Activated T-cell treated with anti-CD3 and anti-CD28 coated beads for 4 hours (primary cell): ENCODE data around the gene RAB11B.
"Not testable (repeated sequence)": the region's sequence is repeated elsewhere in the genome, so short reads cannot be mapped to it uniquely, and the experiment has no call there.

Experiments used
- DNase-seq: peaks from one replicate; pipeline ENCODE4 v3.0.0-alpha.2; 2020

RAB11B gene

DNA sequence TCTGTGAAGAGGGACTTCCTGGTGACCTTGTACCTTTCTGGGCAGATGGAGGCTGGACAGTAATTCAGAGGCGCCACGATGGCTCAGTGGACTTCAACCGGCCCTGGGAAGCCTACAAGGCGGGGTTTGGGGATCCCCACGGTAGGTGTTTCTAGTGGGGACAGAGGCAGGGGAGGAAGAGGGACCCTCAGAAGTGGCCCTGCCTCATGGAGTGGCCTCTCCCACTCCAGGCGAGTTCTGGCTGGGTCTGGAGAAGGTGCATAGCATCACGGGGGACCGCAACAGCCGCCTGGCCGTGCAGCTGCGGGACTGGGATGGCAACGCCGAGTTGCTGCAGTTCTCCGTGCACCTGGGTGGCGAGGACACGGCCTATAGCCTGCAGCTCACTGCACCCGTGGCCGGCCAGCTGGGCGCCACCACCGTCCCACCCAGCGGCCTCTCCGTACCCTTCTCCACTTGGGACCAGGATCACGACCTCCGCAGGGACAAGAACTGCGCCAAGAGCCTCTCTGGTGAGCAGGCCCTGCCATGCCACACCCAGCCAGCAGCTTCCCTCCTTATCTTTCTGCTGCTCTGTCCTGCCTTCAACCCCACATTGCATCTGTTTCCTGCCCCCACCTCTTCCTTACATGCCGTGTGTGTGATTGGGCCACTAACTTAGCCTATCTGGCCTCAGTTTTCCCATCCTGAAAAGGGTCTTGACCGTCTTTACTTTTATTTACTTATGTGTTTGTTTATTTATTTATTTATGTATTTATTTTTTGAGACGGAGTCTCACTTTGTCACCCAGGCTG, 19.0 kb upstream of the RAB11B start:
- DNase-seq: no peak

DNA sequence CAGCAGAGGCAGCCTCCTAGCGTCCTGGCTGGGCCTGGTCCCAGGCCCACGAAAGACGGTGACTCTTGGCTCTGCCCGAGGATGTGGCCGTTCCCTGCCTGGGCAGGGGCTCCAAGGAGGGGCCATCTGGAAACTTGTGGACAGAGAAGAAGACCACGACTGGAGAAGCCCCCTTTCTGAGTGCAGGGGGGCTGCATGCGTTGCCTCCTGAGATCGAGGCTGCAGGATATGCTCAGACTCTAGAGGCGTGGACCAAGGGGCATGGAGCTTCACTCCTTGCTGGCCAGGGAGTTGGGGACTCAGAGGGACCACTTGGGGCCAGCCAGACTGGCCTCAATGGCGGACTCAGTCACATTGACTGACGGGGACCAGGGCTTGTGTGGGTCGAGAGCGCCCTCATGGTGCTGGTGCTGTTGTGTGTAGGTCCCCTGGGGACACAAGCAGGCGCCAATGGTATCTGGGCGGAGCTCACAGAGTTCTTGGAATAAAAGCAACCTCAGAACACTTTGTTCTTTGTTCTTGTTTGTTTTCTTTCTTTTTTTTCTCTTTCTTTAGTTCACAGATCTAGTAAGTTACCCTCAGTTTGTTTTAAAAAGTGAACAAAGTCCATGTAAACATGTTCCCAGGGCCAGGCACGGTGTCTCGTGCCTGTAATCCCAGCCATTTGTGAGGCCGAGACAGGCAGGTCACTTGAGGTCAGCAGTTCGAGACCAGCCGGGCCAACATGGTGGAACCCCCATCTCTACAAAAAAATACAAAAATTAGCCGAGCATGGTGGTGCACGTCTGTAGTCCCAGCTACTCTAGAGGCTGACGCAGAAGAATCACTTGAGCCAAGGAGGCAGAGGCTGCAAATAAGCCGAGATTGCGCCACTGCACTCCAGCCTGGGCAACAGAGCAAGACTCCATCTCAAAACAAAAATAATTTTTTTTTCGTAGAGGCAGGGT, 16.0 kb upstream of the RAB11B start:
- DNase-seq: no peak

DNA sequence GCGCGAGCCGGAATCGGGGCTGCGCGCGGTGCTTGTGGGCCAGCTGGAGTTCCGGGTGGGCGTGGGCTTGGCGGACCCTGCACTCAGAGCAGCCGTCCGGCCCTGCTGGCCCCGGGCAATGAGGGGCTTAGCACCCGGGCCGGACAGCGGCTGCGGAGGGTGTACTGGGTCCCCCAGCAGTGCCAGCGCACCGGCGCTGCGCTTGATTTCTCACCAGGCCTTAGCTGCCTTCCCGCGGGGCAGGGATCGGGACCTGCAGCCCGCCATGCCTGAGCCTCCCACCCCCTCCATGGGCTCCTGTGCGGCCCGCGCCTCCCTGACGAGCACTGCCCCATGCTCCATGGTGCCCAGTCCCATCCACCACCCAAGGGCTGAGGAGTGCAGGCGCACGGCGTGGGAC, 14.4 kb upstream of the RAB11B start:
- not testable (repeated sequence) for DNase-seq

DNA sequence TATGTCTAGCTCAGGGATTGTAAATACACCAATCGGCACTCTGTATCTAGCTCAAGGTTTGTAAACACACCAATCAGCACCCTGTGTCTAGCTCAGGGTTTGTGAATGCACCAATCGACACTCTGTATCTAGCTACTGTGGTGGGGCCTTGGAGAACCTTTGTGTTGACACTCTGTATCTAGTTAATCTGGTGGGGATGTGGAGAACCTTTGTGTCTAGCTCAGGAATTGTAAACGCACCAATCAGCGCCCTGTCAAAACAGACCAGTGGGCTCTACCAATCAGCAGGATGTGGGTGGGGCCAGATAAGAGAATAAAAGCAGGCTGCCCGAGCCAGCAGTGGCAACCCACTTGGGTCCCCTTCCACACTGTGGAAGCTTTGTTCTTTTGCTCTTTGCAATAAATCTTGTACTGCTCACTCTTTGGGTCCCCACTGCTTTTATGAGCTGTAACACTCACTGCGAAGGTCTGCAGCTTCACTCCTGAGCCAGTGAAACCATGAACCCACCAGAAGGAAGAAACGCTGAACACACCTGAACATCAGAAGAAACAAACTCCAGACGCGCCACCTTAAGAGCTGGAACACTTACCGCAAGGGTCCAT, 13.7 kb upstream of the RAB11B start:
- DNase-seq: not testable (repeated sequence)

DNA sequence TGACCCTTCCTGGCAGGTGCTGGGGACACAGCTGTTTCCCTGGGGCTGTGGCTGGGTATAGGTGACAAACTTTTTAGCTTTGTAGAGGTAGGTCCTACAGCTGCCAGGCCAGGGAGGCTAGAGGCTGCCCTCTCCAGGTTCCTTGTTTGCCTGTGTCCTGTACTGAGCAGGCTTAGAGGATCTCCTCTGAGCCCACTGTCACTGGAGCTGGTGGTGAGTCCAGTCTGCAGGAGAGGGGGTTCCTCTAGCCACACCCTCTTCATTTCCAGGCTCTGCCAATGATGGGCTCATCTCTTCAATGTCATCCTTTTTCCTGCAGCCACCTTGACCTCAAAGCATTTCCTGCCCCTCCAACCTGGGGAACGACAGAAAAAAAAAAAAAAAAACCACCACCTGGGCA, 12.6 kb upstream of the RAB11B start:
- no peak for DNase-seq

DNA sequence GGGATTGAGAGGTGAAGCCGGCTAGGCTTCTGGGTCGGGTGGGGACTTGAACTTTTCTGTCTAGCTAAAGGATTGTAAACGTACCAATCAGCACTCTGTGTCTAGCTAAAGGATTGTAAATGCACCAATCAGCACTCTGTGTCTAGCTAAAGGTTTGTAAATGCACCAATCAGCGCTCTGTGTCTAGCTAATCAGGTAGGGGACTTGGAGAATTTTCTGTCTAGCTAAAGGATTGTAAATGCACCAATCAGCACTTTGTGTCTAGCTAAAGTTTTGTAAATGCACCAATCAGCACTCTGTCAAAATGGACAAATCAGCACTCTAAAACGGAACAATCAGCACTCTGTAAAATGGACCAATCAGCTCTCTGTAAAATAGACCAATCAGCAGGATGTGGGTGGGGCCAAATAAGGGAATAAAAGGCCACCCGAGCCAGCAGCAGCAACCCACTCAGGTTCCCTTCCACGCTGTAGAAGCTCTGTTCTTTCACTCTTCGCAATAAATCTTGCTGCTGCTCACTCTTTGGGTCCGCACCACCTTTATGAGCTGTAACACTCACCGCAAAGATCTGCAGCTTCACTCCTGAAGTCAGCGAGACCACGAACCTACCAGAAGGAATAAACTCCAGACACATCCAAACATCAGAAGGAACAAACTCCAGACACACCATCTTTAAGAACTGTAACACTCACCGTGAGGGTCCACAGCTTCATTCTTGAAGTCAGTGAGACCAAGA, 10.8 kb upstream of the RAB11B start:
- not testable (repeated sequence) for DNase-seq

DNA sequence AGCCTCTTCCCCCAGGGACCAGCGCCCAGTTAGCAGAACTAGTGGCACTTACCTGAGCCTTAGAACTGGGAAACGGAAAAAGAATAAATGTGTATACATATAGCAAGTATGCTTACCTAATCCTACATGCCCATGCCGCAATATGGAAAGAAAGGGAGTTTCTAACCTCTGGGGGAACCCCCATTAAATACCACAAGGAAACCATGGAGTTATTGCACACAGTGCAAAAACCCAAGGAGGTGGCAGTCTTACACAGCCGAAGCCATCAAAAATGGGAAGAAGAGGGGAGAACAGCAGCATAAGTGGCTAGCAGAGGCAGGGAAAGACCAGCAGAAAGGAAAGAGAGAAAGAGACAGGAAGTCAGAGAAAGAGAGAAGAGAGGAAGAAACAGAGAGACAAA, 5.6 kb upstream of the RAB11B start:
- DNase-seq: not testable (repeated sequence)

DNA sequence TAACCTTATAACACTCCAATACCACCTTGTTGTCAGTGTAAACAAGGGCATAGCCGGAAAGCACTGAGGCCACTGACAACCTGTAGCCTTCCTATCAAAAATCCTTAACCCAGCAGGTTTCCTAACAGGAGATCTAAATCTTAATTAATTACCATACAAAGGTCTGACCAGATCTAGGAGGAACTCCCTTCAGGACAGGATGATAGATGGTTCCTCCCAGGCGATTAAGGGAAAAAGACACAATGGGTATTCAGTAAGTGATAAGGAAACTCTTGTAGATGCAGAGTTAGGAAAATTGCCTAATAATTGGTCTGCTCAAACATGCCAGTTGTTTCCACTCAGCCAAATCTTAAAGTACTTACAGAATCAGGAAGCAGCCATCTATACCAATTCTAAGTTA, 5.1 kb upstream of the RAB11B start:
- DNase-seq: not testable (repeated sequence)

DNA sequence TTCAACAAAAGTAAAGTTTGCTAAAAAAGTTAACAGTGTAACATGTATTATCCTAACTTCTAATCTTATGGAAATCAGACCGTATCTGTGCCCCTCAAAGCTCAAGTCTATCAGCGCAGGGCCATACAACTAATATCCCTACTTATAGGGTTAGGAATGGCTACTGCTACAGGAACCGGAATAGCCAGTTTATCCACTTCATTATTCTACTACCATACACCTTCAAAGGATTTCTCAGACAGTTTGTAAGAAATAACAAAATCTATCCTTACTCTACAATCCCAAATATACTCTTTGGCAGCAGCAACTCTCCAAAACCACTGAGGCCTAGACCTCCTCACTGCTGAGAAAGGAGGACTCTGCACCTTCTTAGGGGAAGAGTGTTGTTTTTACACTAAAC, 4.6 kb upstream of the RAB11B start:
- not testable (repeated sequence) for DNase-seq

DNA sequence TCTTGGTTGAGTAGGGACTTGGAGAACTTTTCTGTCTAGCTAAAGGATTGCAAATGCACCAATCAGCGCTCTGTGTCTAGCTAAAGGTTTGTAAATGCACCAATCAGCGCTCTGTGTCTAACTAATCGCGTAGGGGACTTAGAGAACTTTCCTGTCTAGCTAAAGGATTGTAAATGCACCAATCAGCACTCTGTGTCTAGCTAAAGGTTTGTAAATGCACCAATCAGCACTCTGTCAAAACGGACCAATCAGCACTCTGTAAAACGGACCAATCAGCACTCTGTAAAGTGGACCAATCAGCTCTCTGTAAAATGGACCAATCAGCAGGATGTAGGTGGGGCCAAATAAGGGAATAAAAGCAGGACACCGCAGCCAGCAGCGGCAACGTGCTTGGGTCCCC, 3.7 kb upstream of the RAB11B start:
- not testable (repeated sequence) for DNase-seq

DNA sequence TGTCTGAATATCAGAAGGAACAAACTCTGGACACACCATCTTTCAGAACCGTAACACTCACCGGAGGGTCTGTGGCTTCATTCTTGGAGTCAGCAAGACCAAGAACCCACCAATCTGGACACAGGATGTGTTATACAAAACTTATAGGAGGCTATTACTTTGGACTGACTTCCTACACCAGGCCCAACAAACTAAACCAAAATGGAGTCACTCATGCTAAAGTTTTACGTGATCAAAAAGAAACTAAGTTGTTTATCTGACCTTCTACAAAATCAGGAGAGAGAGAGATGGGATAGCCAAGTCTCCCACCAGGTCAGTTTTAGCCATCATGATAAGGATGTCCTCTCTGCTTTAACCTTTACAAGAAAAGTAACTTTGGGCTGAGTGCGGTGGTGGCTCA, 3.2 kb upstream of the RAB11B start:
- DNase-seq: no peak

DNA sequence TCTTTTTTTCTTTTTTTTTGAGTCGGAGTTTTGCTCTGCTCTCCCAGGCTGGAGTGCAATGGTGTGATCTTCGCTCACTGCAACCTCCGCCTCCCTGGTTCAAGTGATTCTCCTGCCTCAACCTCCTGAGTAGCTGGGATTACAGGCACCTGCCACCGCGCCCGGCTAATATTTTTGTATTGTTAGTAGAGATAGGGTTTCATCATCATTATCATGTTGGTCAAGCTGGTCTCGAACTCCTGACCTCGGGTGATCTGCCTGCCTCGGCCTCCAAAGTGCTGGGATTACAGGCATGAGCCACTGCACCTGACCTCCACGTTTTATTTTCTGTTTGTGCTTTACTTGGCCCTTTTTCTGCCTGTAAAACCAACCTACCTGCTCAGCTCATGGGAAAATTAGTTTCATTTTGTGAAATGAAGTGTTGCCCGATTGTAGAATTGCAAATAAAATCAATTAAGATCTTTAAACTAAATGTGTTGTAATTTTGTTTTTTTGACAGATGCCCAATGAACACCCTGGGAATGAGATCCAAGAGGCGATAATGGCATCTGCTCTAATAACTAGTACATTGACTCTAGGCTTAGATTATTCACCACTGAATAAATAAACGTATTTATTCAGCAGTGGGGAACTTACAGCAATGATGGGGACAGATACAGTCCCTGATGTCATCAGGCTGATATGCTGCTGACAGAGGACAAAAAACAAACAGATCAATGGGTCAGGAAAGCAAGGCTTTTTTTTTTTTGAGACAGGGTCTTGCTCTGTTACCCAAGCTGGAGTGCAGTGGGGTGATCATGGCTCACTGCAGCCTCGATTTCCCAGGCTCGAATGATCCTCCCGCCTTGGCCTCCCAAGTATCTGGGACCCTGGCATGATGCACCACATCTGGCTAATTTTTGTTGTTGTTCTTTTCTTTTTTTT, 2.2 kb upstream of the RAB11B start:
- no peak for DNase-seq

DNA sequence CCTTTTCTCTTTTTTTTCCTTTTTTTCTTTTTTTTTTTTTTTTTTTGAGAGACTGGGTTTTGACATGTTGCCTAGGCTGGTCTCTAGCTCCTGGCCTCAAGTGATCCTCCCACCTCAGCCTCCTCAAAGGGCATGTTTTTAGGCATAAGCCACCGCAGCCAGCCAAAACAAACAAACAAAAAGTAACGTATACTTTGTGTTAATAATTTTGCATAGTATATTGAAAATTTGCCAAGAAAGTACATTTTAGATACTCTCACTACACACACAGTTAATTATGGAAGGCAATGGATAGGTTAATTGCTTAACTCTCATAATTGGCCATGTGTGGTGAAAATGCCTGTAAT, 1.6 kb upstream of the RAB11B start:
- DNase-seq: no peak

DNA sequence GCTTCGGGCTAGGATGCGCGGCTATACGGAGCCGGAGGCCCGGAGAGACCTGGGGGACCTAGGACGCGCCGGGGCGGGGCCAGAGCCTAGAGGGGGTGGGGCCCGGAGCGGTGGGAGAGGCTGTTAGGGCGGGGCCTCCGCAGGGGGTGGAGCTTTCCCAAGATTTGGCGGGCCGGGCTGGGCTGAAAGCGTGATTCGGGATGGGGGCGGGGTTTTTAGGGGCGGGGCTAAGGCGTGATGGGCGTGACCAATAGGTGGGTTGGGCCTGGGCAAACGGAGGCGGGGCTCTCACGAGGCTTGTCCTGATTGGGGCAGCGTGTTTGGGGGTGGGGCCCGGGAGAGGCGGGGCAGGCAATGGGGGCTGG, 439 bp downstream of the RAB11B start:
- DNase-seq: peak; percentile 91

DNA sequence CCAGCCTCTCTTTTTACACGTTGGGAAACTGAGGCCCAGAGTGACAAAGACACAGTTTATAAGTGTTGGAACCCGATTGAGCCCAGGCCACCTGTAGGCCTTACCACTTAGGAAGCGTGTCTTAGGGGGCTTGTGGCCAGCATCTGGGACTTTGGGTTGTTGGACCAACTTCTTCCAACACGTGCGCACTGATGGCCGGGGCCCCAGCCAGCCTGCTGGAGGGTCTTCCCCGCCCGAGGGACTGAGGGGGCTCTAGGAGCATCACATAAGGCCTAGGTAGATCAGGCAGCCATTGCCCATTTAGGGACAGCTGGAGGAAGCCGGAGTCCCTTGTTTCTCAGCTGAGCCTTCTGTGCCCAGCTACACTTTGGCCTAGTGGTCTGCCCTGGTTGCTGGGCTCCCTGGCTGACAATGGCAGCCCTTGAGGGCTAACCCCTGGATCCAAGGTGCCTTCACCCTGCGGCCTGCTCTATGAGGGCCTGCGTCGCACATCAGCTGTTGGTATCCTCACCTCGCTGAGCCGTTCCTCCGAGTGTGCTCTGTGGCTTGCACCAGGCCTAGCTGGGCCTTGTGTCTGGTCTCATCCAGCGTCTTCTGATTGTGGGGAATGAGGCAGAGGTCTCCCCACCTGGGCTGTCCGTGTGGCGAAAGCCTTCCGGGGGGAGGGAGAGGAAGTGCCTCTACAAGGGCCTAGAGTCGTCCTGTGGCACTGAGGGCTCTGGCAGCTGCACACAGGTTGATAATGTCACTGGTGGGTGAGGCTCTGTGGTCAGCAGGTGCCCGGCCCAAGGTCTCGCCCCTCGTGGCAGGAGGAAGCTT, 1.2 kb downstream of the RAB11B start:
- no peak for DNase-seq

DNA sequence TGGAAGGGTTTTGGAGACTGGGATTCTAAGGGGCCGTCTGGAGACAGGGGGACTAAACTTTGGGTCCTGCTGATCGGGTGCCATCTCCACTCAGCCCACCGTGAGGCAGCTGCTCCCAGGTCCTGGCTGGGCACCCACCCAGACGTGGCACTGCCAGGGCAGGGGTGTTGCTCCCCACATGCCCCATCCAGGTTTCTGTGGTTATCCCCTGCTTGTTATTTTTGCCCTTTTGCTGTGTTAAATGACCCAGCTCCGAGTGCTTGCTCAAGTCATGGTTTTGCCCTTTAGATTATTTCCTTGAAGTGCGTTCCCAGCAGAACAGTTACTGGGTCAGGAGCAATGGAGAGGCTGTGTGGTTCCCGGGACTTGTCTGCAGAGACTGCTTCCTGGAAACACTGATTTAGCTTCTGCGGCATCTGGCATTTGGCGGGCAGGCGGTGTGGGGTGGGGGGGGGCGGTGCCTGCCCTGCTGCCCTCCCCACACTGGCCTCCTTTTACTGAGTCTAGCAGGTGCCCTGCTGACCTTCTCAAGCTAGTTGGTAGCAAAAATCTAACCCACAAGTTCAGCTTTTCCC, 1.9 kb downstream of the RAB11B start:
- DNase-seq: no peak

DNA sequence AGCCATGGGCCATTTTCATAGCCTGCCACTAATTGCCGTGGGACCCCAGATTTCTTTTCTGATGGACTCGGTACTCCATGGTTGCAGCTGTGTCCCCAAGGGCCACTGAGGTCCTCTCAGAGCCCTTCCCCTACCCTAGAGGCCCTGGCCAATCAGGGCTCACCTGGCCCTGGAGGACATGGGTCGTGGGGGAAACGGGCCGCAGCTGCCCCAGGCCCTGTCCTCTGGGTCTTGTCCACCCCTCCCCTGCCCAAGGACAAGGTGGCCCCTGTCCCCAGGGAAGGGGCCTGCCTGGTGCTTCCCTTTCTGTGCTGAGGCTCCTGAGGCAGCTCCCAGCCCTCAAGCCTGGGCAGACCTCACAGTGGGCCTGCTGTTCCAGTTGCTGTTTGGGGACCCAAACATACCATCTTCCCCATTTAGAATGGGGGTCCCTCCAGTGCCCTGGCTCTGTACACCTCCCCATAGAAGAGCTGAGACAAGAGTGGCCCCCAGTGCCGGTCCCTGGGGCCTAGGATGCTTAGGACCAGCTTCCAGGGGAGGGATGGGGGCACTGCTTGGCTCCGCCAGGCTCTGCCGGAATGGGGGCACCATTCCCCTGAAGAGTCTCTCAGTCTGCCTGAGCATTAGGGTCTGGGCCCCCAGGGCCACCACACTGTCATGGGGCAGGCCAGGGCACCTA, 3.2 kb downstream of the RAB11B start:
- DNase-seq: no peak

DNA sequence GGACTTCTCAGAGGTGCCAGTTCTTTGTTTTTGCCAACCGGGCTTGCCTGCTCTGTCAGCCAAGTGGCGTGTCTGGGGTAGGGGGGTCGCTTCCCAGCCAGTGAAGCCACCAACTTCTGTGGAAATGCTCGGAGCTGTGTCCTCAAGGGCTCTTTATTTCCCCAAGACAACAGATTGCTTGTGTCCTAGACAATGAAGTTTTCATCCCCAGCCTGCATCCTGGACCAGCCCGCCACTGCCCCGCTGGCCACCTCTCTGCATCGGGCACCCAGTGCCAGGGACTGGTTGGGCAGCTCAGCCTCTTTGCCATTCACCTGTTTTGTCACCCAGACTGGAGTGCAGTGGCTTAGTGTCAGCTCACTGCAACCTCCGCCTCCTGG, 3.7 kb downstream of the RAB11B start:
- no peak for DNase-seq

DNA sequence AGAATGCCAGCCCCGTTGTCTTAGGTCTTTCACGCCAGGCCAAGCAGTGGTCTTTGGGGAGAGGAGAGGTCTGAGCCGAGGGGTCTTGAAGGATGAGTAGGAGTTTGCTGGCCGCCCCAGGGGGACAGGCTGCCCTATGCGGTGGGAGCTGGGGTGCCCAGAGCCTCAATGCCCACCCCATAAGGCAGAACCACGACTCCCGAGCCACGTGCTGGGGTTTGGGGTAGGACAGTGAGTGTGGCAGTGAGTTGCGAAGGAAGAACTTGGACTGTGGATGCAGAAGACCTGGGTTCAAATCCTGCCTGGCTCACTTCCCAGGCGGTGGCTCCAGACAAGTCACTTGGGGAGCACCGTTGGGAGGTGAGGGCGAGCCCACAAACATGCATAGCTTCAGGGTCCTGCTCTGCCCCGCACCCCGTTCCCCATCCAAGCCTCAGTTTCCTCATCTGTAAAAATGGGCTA, 5.5 kb downstream of the RAB11B start:
- DNase-seq: no peak

DNA sequence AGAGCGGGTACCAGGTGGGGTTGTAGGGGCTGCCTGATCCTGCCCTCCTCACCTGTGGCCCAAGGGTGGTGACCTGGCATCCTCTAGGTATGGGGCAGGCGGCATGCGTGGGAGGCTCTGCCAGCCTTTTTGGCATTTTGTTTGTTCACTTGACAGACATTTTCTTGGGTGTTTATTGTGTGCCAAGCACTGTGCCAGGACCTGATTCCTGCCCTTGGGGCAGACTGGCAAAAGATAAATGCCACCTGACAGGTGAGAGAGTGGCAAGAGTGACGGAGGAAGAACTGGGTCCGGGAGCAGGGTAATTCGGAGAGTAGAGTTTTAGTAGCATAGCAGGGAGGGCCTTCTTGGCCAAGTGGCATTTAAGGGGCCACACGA, 6.0 kb downstream of the RAB11B start:
- no peak for DNase-seq
